ENCODE measurements around the gene HIP1R. TPM values are rescaled to one million over a fixed set of nuclear protein-coding genes. Genes with fewer than 3 reads are reported as not detected.

Gene HIP1R, protein sequence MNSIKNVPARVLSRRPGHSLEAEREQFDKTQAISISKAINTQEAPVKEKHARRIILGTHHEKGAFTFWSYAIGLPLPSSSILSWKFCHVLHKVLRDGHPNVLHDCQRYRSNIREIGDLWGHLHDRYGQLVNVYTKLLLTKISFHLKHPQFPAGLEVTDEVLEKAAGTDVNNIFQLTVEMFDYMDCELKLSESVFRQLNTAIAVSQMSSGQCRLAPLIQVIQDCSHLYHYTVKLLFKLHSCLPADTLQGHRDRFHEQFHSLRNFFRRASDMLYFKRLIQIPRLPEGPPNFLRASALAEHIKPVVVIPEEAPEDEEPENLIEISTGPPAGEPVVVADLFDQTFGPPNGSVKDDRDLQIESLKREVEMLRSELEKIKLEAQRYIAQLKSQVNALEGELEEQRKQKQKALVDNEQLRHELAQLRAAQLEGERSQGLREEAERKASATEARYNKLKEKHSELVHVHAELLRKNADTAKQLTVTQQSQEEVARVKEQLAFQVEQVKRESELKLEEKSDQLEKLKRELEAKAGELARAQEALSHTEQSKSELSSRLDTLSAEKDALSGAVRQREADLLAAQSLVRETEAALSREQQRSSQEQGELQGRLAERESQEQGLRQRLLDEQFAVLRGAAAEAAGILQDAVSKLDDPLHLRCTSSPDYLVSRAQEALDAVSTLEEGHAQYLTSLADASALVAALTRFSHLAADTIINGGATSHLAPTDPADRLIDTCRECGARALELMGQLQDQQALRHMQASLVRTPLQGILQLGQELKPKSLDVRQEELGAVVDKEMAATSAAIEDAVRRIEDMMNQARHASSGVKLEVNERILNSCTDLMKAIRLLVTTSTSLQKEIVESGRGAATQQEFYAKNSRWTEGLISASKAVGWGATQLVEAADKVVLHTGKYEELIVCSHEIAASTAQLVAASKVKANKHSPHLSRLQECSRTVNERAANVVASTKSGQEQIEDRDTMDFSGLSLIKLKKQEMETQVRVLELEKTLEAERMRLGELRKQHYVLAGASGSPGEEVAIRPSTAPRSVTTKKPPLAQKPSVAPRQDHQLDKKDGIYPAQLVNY
- 86.5 and 108 TPM in 2 replicates for total RNA-seq

DNA sequence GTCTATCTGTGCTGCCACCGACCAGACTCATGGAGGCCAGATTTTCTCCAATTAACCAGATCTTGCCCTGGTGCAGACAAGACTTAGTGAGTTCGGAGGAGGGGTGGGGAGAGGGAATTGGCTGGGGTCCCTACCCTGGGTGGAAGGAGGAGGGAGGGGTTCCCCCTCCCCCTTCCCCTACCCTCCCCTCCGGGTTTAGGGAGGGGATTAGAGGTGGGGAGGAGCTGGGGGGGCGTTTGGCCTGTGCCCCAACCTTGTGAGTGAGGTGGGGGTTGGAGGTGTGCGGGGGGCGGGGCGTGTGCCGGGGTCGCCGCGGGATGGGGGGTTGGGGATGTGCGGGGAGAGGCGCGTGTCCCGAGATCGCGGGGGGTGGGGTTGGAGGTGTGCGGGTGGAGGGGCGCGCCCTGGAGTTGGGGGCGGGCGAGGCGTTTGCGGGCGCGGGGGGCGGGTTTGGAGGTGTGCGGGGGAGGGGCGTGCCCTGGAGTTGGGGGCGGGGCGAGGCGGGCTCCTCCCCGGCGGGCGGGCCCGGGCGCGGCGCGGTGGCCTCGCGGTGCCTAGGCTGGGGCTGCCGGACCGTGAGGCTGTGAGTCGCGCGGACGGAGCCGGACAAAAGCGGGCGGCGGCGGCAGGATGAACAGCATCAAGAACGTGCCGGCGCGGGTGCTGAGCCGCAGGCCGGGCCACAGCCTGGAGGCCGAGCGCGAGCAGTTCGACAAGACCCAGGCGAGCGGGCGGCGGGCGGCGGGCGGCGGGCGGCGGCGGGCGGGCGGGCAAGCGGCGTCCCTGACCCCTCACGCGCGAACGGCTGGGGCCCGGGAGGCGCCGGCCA lies at the start of gene HIP1R:
TSS of gene HIP1R (plus strand) at position 537 of the 829 bp plus-strand sequence. CDS start at position 631, 94 bp downstream.
- H3K27me3 ChIP-seq (ENCODE audit: control insufficient read depth, insufficient read depth, low read length) = no peaks in the 10 kb centered on the region
- H3K4me3 ChIP-seq (ENCODE audit: low read depth, low read length) = peak within 1 kb of the TSS; percentile 78
- H3K36me3 ChIP-seq (ENCODE audit: control insufficient read depth, insufficient read depth, low read length) = no peaks in the 10 kb centered on the region
- TF ChIP-seq, protein P1, sequence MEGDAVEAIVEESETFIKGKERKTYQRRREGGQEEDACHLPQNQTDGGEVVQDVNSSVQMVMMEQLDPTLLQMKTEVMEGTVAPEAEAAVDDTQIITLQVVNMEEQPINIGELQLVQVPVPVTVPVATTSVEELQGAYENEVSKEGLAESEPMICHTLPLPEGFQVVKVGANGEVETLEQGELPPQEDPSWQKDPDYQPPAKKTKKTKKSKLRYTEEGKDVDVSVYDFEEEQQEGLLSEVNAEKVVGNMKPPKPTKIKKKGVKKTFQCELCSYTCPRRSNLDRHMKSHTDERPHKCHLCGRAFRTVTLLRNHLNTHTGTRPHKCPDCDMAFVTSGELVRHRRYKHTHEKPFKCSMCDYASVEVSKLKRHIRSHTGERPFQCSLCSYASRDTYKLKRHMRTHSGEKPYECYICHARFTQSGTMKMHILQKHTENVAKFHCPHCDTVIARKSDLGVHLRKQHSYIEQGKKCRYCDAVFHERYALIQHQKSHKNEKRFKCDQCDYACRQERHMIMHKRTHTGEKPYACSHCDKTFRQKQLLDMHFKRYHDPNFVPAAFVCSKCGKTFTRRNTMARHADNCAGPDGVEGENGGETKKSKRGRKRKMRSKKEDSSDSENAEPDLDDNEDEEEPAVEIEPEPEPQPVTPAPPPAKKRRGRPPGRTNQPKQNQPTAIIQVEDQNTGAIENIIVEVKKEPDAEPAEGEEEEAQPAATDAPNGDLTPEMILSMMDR (IDR thresholded peaks at IDR 0.05; ENCODE audit: insufficient read depth, low read length, poor library complexity, severe bottlenecking) = no peak
- no peak for DNase-seq (ENCODE audit: low read depth)

DNA sequence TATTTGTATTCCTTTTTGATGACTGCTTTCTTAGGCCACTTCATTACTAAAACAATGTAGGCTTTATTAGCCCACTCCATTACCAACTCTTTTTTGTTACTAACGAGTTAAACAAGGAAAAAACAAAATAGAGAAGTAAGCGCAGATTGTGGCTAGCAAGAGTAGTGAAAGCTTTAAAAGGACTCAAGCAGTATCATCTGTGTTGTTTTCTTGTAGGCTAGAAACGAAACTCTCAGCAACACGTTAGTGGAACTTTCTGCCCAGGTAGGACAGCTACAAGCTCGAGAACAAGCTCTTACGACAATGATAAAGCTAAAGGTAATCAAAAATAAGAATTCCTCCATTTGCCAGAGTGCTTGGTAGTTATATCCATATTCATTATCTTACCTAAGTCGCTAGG lies 49.8 kb upstream of the HIP1R start:
- TF ChIP-seq, protein P1 (IDR thresholded peaks at IDR 0.05; ENCODE audit: insufficient read depth, low read length, poor library complexity, severe bottlenecking) = no peak
- no peaks in the 10 kb centered on the region for H3K27me3 ChIP-seq (ENCODE audit: control insufficient read depth, insufficient read depth, low read length)
- no peaks in the 10 kb centered on the region for H3K36me3 ChIP-seq (ENCODE audit: control insufficient read depth, insufficient read depth, low read length)
- no peak for DNase-seq (ENCODE audit: low read depth)
- H3K4me3 ChIP-seq (ENCODE audit: low read depth, low read length) = no peak overlapping the region

DNA sequence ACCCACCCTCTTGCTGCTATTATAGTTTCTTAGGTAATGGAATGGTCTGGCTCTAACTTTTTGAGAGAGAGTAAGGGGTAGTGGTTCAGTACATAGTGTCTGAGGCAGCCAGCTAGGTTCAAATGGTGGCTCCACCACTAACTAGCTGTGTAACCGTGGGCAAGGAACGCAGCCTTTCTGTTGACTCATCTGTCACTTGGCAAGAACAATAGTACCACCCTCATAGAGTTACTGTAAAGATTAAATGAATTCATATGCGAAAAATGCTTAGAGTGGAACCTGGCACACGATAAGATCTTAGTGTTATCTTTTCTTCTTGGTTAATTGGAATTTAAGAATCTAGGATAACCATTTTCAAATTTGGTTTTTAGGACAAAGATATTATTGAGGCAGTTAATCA lies 46.9 kb upstream of the HIP1R start:
- Histone ChIP-seq H3K4me3 (ENCODE audit: low read depth, low read length) (no peak overlapping the region), H3K36me3 (ENCODE audit: control insufficient read depth, insufficient read depth, low read length) (no peaks in the 10 kb centered on the region), H3K27me3 (ENCODE audit: control insufficient read depth, insufficient read depth, low read length) (no peaks in the 10 kb centered on the region)
- no peak for DNase-seq (ENCODE audit: low read depth)
- TF ChIP-seq, protein P1 (IDR thresholded peaks at IDR 0.05; ENCODE audit: insufficient read depth, low read length, poor library complexity, severe bottlenecking) = no peak

DNA sequence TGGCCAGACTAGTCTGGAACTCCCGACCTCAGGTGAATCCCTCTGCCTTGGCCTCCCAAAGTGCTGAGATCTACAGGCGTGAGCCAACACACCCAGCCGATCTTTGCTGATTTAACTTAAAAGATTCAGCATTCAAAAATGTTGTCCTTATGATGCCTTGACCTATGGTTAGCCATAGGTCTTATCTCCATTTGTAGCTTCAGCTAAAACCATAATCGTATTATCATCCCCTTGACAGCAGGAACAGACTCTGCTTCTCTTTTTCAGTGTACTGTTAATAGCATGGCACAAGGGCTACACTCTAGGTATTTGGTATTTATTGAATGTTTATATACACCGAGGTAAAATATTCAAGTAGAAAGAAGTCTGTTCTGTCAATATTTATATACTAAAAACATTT lies 45.6 kb upstream of the HIP1R start:
- TF ChIP-seq, protein P1 (IDR thresholded peaks at IDR 0.05; ENCODE audit: insufficient read depth, low read length, poor library complexity, severe bottlenecking) = no peak
- no peaks in the 10 kb centered on the region for H3K27me3 ChIP-seq (ENCODE audit: control insufficient read depth, insufficient read depth, low read length)
- no peak overlapping the region for H3K4me3 ChIP-seq (ENCODE audit: low read depth, low read length)
- no peak for DNase-seq (ENCODE audit: low read depth)
- H3K36me3 ChIP-seq (ENCODE audit: control insufficient read depth, insufficient read depth, low read length) = no peaks in the 10 kb centered on the region

DNA sequence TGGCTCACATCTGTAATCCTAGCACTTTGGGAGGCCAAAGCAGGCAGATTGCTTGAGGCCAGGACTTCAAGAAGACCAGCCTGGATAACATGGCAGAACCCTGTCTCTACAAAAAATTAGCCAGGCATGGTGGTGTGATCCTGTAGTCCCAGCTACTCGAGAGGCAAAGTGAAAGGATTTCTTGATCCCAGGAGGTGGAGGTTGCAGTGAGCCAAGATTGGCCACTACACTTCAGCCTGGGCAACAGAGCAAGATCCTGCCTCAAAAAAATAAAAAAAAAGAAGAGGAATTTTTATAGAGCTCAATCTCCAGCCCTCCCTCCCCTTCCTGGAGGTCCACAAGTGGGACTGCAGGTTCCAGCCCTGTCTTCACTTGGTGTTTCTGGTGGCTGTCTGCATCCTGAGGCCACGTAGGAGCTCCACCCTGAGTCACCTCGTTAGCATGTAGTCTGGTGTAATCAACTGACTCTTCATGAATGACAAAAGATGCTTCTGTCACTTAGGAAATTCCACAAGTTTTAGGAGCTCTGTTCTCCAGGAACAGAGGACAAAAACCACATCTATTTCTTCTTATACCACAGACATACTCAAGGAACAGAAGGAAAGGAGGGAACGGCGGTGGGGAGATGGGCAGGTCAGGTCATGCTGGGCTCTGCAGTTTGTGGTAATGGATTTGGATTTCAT lies 44.7 kb upstream of the HIP1R start:
- H3K36me3 ChIP-seq (ENCODE audit: control insufficient read depth, insufficient read depth, low read length) = no peaks in the 10 kb centered on the region
- TF ChIP-seq, protein P1 (IDR thresholded peaks at IDR 0.05; ENCODE audit: insufficient read depth, low read length, poor library complexity, severe bottlenecking) = no peak
- no peaks in the 10 kb centered on the region for H3K27me3 ChIP-seq (ENCODE audit: control insufficient read depth, insufficient read depth, low read length)
- no peak overlapping the region for H3K4me3 ChIP-seq (ENCODE audit: low read depth, low read length)
- no peak for DNase-seq (ENCODE audit: low read depth)
